Activated naive CD4-positive, alpha-beta T cell treated with anti-CD3 and anti-CD28 coated beads for 36 hours (primary cell): ENCODE measurements around the gene VAT1L. TPM values are rescaled to one million over a fixed set of nuclear protein-coding genes. Genes with fewer than 3 reads are reported as not detected.

Source experiments
- CTCF ChIA-PET: fragments of 350-600 bp; sonication (Branson Sonifier 250); formaldehyde crosslinking; loops from one replicate; lab custom pipeline; 2021; ENCODE audit warnings: antibody characterized with exemption; lab: Charles Lee
- DNase-seq: peaks from one replicate; pipeline ENCODE4 v3.0.0-alpha.2; 2020
- H3K27ac Mint-ChIP-seq: one replicate; pipeline ENCODE4 v1.8.0; 2021; ENCODE audit warnings: mild to moderate bottlenecking, mixed read lengths
- H3K27me3 Mint-ChIP-seq: one replicate; pipeline ENCODE4 v1.8.0; 2021; ENCODE audit warnings: low read depth, mixed read lengths
- H3K36me3 Mint-ChIP-seq: one replicate; pipeline ENCODE4 v1.8.0; 2021; ENCODE audit warnings: low read depth, mixed read lengths
- H3K4me1 Mint-ChIP-seq: one replicate; pipeline ENCODE4 v1.8.0; 2021; ENCODE audit warnings: low read depth, mixed read lengths
- H3K4me3 Mint-ChIP-seq: one replicate; pipeline ENCODE4 v1.8.0; 2021; ENCODE audit warnings: mild to moderate bottlenecking, moderate library complexity, mixed read lengths
- H3K9me3 Mint-ChIP-seq: one replicate; pipeline ENCODE4 v1.8.0; 2021; ENCODE audit warnings: mixed read lengths
- intact Hi-C: fragments of 100-400 bp; cut with micrococcal nuclease; formaldehyde crosslinking; loops from one replicate; pipeline ENCODE4 v1.15.1; 2023
- total RNA-seq, 2 experiments: library from RNA; stranded (reverse); gene quantifications; one replicate each; pipeline ENCODE4 v1.2.3, GENCODE V29; 2021

The VAT1L gene
- total RNA-seq, 2 experiments from 2014 or later = not detected

- CTCF ChIA-PET = no interaction called here
- no peaks in the 10 kb centered on the region for H3K36me3 Mint-ChIP-seq
- intact Hi-C loops = no loop called here
- H3K27ac Mint-ChIP-seq = no peak overlapping the region
- H3K4me3 Mint-ChIP-seq = no peak overlapping the region
- DNase-seq = no peak
- H3K9me3 Mint-ChIP-seq = no peaks in the 10 kb centered on the region
- peaks cover 2% of the 10 kb centered on the region for H3K27me3 Mint-ChIP-seq
- H3K4me1 Mint-ChIP-seq = no peaks in the 10 kb centered on the region
Observed at GRCh38 chr16:77761204-77761603, 27.2 kb upstream of the VAT1L start.

GRCh38 chr16:77762262-77762661 lies 26.1 kb upstream of the VAT1L start:
- Mint-ChIP-seq H3K4me1 (no peaks in the 10 kb centered on the region), H3K27me3 (no peaks in the 10 kb centered on the region), H3K4me3 (no peak overlapping the region), H3K9me3 (no peaks in the 10 kb centered on the region), H3K27ac (no peak overlapping the region), H3K36me3 (no peaks in the 10 kb centered on the region)
- intact Hi-C loops = no loop called here
- CTCF ChIA-PET = no interaction called here
- DNase-seq = no peak

GRCh38 chr16:77763994-77764393 lies 24.4 kb upstream of the VAT1L start:
- no peak for DNase-seq
- no peaks in the 10 kb centered on the region for H3K36me3 Mint-ChIP-seq
- intact Hi-C loops = no loop called here
- no peak overlapping the region for H3K4me3 Mint-ChIP-seq
- no peaks in the 10 kb centered on the region for H3K27me3 Mint-ChIP-seq
- H3K4me1 Mint-ChIP-seq = no peaks in the 10 kb centered on the region
- CTCF ChIA-PET = no interaction called here
- H3K27ac Mint-ChIP-seq = no peak overlapping the region
- no peaks in the 10 kb centered on the region for H3K9me3 Mint-ChIP-seq

GRCh38 chr16:77767211-77767610 lies 21.2 kb upstream of the VAT1L start:
- H3K4me1 Mint-ChIP-seq = no peaks in the 10 kb centered on the region
- no peaks in the 10 kb centered on the region for H3K36me3 Mint-ChIP-seq
- CTCF ChIA-PET = no interaction called here

GRCh38 chr16:77767826-77768225 lies 20.5 kb upstream of the VAT1L start:
- CTCF ChIA-PET = no interaction called here
- no peak overlapping the region for H3K27ac Mint-ChIP-seq
- no peaks in the 10 kb centered on the region for H3K9me3 Mint-ChIP-seq
- DNase-seq = no peak
- no peaks in the 10 kb centered on the region for H3K4me1 Mint-ChIP-seq
- intact Hi-C loops = no loop called here
- no peaks in the 10 kb centered on the region for H3K36me3 Mint-ChIP-seq
- no peak overlapping the region for H3K4me3 Mint-ChIP-seq
- H3K27me3 Mint-ChIP-seq = peaks cover 4% of the 10 kb centered on the region

More at GRCh38 chr16:77767211-77767610, 21.2 kb upstream of the VAT1L start:
- intact Hi-C loops = no loop called here
- Mint-ChIP-seq H3K4me3 (no peak overlapping the region), H3K9me3 (no peaks in the 10 kb centered on the region), H3K27me3 (peaks cover 4% of the 10 kb centered on the region), H3K27ac (no peak overlapping the region)
- no peak for DNase-seq

GRCh38 chr16:77775911-77776909 lies 12.2 kb upstream of the VAT1L start:
- no peak overlapping the region for H3K27ac Mint-ChIP-seq
- no peak for DNase-seq
- no peaks in the 10 kb centered on the region for H3K4me1 Mint-ChIP-seq
- CTCF ChIA-PET = interaction anchor here (0.6 kb wide), 1 partner anchor 167 kb away, joined by 4 read pairs; no protein-coding TSS in a partner anchor
- H3K9me3 Mint-ChIP-seq = no peaks in the 10 kb centered on the region
- peaks cover 16% of the 10 kb centered on the region for H3K27me3 Mint-ChIP-seq
- intact Hi-C loops = no loop called here
- H3K4me3 Mint-ChIP-seq = no peak overlapping the region
- H3K36me3 Mint-ChIP-seq = no peaks in the 10 kb centered on the region

- no peak for DNase-seq
Observed at GRCh38 chr16:77777745-77778144, 10.6 kb upstream of the VAT1L start.

GRCh38 chr16:77780378-77780837 lies 8.0 kb upstream of the VAT1L start:
- Mint-ChIP-seq H3K4me1 (no peaks in the 10 kb centered on the region), H3K4me3 (no peak overlapping the region), H3K9me3 (no peaks in the 10 kb centered on the region), H3K27me3 (peaks cover 13% of the 10 kb centered on the region), H3K27ac (no peak overlapping the region), H3K36me3 (no peaks in the 10 kb centered on the region)
- intact Hi-C loops = loop anchor here (10.0 kb wide), 1 partner anchor 194 kb away; no protein-coding TSS in a partner anchor
- no peak for DNase-seq
- CTCF ChIA-PET = no interaction called here

More at GRCh38 chr16:77777745-77778144, 10.6 kb upstream of the VAT1L start:
- no peaks in the 10 kb centered on the region for H3K36me3 Mint-ChIP-seq
- H3K9me3 Mint-ChIP-seq = no peaks in the 10 kb centered on the region
- H3K27ac Mint-ChIP-seq = no peak overlapping the region
- H3K4me1 Mint-ChIP-seq = no peaks in the 10 kb centered on the region
- H3K27me3 Mint-ChIP-seq = peaks cover 12% of the 10 kb centered on the region
- no peak overlapping the region for H3K4me3 Mint-ChIP-seq
- intact Hi-C loops = no loop called here
- CTCF ChIA-PET = interaction anchor here (0.6 kb wide), 1 partner anchor 209 kb away, joined by 3 read pairs; no protein-coding TSS in a partner anchor

GRCh38 chr16:77781091-77781490 lies 7.3 kb upstream of the VAT1L start:
- Mint-ChIP-seq H3K36me3 (no peaks in the 10 kb centered on the region), H3K4me1 (no peaks in the 10 kb centered on the region), H3K4me3 (no peak overlapping the region), H3K27ac (no peak overlapping the region), H3K9me3 (no peaks in the 10 kb centered on the region), H3K27me3 (peaks cover 15% of the 10 kb centered on the region)
- intact Hi-C loops = loop anchor here (10.0 kb wide), 1 partner anchor 194 kb away; no protein-coding TSS in a partner anchor
- DNase-seq = no peak
- CTCF ChIA-PET = no interaction called here

GRCh38 chr16:77782694-77783093 lies 5.7 kb upstream of the VAT1L start:
- Mint-ChIP-seq H3K27ac (no peak overlapping the region), H3K27me3 (peaks cover 30% of the 10 kb centered on the region), H3K4me3 (no peak overlapping the region), H3K9me3 (no peaks in the 10 kb centered on the region), H3K4me1 (no peaks in the 10 kb centered on the region), H3K36me3 (no peaks in the 10 kb centered on the region)
- intact Hi-C loops = loop anchor here (1.0 to 10.0 kb wide), 2 partner anchors 107 to 192 kb away; no protein-coding TSS in a partner anchor
- DNase-seq = no peak
- CTCF ChIA-PET = interaction anchor here (0.6 kb wide), 1 partner anchor 1611 kb away, joined by 3 read pairs; no protein-coding TSS in a partner anchor

GRCh38 chr16:77784441-77785372 lies 3.7 kb upstream of the VAT1L start:
- intact Hi-C loops = loop anchor here (10.0 kb wide), 1 partner anchor 190 kb away; no protein-coding TSS in a partner anchor
- Mint-ChIP-seq H3K4me1 (peaks cover 7% of the 10 kb centered on the region), H3K36me3 (no peaks in the 10 kb centered on the region), H3K9me3 (no peaks in the 10 kb centered on the region), H3K4me3 (no peak overlapping the region), H3K27me3 (peaks cover 42% of the 10 kb centered on the region), H3K27ac (no peak overlapping the region)
- CTCF ChIA-PET = no interaction called here
- no peak for DNase-seq

- H3K4me1 Mint-ChIP-seq = peaks cover 7% of the 10 kb centered on the region
- CTCF ChIA-PET = no interaction called here
- no peaks in the 10 kb centered on the region for H3K9me3 Mint-ChIP-seq
- no peak overlapping the region for H3K27ac Mint-ChIP-seq
- DNase-seq = no peak
- H3K27me3 Mint-ChIP-seq = peaks cover 43% of the 10 kb centered on the region
- no peak overlapping the region for H3K4me3 Mint-ChIP-seq
- intact Hi-C loops = loop anchor here (10.0 kb wide), 1 partner anchor 189 kb away; no protein-coding TSS in a partner anchor
- no peaks in the 10 kb centered on the region for H3K36me3 Mint-ChIP-seq
Observed at GRCh38 chr16:77785373-77785764, 3.0 kb upstream of the VAT1L start.
